ENCODE data around the gene RNF130. TPM values are rescaled to one million over a fixed set of nuclear protein-coding genes. Genes with fewer than 3 reads are reported as not detected.

The RNF130 gene
- 8.9 and 9.2 TPM in 2 replicates for total RNA-seq

GRCh38 chr5:180071531-180072255 lies at the start of gene RNF130:
Gene RNF130 (minus strand): TSS chr5:180071759. CDS start chr5:180071702, 57 bp downstream.

GRCh38 chr5:179907556-179908324 lies 163.8 kb downstream of the RNF130 start, which contains the start of gene TBC1D9B:
Gene TBC1D9B (minus strand): TSS chr5:179907897. CDS start chr5:179907821, 76 bp downstream.

Small RNA genes within 50 kb of the gene (small RNA-seq; reads per million reads assigned to genes)
- 16.8 reads per million, percentile 96 among the genes with 10 or more reads in this experiment for gene MIR340 (ENCODE audit: low replicate concordance)

Other genes starting within 250 kb of the RNF130 start
- 6.6 and 7.2 TPM in 2 replicates for gene MRNIP, start 212.9 kb downstream of the RNF130 start, total RNA-seq
- 63.5 and 70.6 TPM in 2 replicates for gene TBC1D9B, start 163.9 kb downstream of the RNF130 start, total RNA-seq
- gene RASGEF1C, start 137.5 kb upstream of the RNF130 start, total RNA-seq: not detected in 2 replicates
- 30.4 and 39.9 TPM in 2 replicates for gene MAPK9, start 220.3 kb upstream of the RNF130 start, total RNA-seq

Data from placental pericyte (primary cell).